A673 (cell line): ENCODE data around the gene LATS2. TPM values are rescaled to one million over a fixed set of nuclear protein-coding genes. Genes with fewer than 3 reads are reported as not detected.

Experiments used
- BruUV-seq: library from RNA; stranded (reverse); fragments of 400-500 nt; replicated peaks from 2 replicates; lab custom pipeline; 2021; lab: Mats Ljungman, UMichigan
- CTCF ChIA-PET: fragments of 300-600 bp; sonication (Branson Sonifier 250); formaldehyde crosslinking; loops from one replicate; lab custom pipeline; 2022; ENCODE audit warnings: antibody characterized with exemption; lab: Charles Lee
- POLR2A ChIA-PET: fragments of 300-600 bp; sonication (Branson Sonifier 250); formaldehyde crosslinking; loops from one replicate; lab custom pipeline; 2022; ENCODE audit warnings: antibody characterized with exemption; ENCODE audit not compliant: low non-redundant PET; lab: Charles Lee
- DNase-seq: peaks from one replicate; pipeline ENCODE4 v3.0.0-alpha.2; 2015; ENCODE audit warnings: low spot score
- H3K27ac ChIP-seq: fragments of 200-600 bp; sonication (generic); 2 replicates; pipeline ENCODE4 v1.5.1; 2016; ENCODE audit warnings: mixed run types, low read depth, mild to moderate bottlenecking, mixed read lengths, antibody characterized with exemption, low read length; ENCODE audit not compliant: poor library complexity, severe bottlenecking
- H3K27me3 ChIP-seq: fragments of 200-600 bp; sonication (generic); replicated peaks from 2 replicates; pipeline ENCODE4 v1.6.1; 2017; ENCODE audit warnings: mixed run types, low read depth, mild to moderate bottlenecking, mixed read lengths, antibody characterized with exemption, low read length; ENCODE audit not compliant: insufficient read depth, poor library complexity
- H3K36me3 ChIP-seq: fragments of 200-600 bp; sonication (generic); 2 replicates; pipeline ENCODE4 v1.6.1; 2016; ENCODE audit warnings: mixed run types, mild to moderate bottlenecking, mixed read lengths, antibody characterized with exemption, low read length; ENCODE audit not compliant: insufficient read depth, poor library complexity, severe bottlenecking
- H3K4me1 ChIP-seq: fragments of 200-600 bp; sonication (generic); 2 replicates; pipeline ENCODE4 v1.6.1; 2017; ENCODE audit warnings: mixed run types, mild to moderate bottlenecking, mixed read lengths, antibody characterized with exemption, low read length; ENCODE audit not compliant: insufficient read depth, poor library complexity, severe bottlenecking
- H3K4me3 ChIP-seq: fragments of 200-600 bp; sonication (generic); 2 replicates; pipeline ENCODE4 v1.5.1; 2016; ENCODE audit warnings: low read depth, mixed run types, mild to moderate bottlenecking, mixed read lengths, low read length; ENCODE audit not compliant: poor library complexity, severe bottlenecking
- H3K9me3 ChIP-seq: fragments of 200-600 bp; sonication (generic); 2 replicates; pipeline ENCODE4 v1.6.1; 2016; ENCODE audit warnings: mixed run types, low read depth, mild to moderate bottlenecking, mixed read lengths, antibody characterized with exemption, low read length; ENCODE audit not compliant: poor library complexity, severe bottlenecking
- CTCF ChIP-seq: fragments of 300-800, 200-600 bp; sonication (generic); conservative IDR thresholded peaks from 2 replicates; pipeline ENCODE4 v1.5.1; 2017; ENCODE audit warnings: low read depth, mild to moderate bottlenecking, antibody characterized with exemption, low read length, moderate library complexity, mixed read lengths
- EZH2 ChIP-seq: fragments of 200-600 bp; sonication (generic); IDR thresholded peaks from 2 replicates; pipeline ENCODE4 v1.6.1; 2017; ENCODE audit warnings: borderline replicate concordance, low read depth, mild to moderate bottlenecking, mixed read lengths, antibody characterized with exemption, low read length; ENCODE audit not compliant: poor library complexity, severe bottlenecking
- intact Hi-C: fragments of 100-400 bp; cut with micrococcal nuclease; formaldehyde crosslinking; loops from one replicate; pipeline ENCODE4 v1.10.0; 2022; ENCODE audit not compliant: unreplicated experiment
- total RNA-seq: library from RNA; stranded (reverse); gene quantifications from 2 replicates; pipeline ENCODE4 v1.2.3, GENCODE V29; 2021

Gene LATS2
- total RNA-seq, 1 experiment from 2014 or later: 13.1 TPM

- no peak overlapping the region for H3K4me3 ChIP-seq
- no peaks in the 10 kb centered on the region for H3K27me3 ChIP-seq
- intact Hi-C loops: loop anchor here (10.0 kb wide), 1 partner anchor 65 kb away; no protein-coding TSS in a partner anchor
- H3K36me3 ChIP-seq: no peaks in the 10 kb centered on the region
- POLR2A ChIA-PET: interaction anchor here (0.6 to 0.9 kb wide), 2 partner anchors 105 to 564 kb away, joined by 3 to 11 read pairs; no protein-coding TSS in a partner anchor
- H3K9me3 ChIP-seq: no peaks in the 10 kb centered on the region
- DNase-seq: peak; percentile 71
- H3K27ac ChIP-seq: peak overlapping the region; percentile 55
- no TSS peak for BruUV-seq
- CTCF ChIA-PET: interaction anchor here (0.6 kb wide), 1 partner anchor 13 kb away, joined by 4 read pairs; no protein-coding TSS in a partner anchor
- no peak for TF ChIP-seq CTCF
- no peak for TF ChIP-seq EZH2
- peaks cover 9% of the 10 kb centered on the region for H3K4me1 ChIP-seq
Measured at GRCh38 chr13:21069561-21070004, 8.2 kb upstream of the LATS2 start.

- DNase-seq: no peak
- CTCF ChIA-PET: no interaction called here
- H3K27me3 ChIP-seq: no peaks in the 10 kb centered on the region
- intact Hi-C loops: loop anchor here (10.0 kb wide), 1 partner anchor 67 kb away; no protein-coding TSS in a partner anchor
- H3K9me3 ChIP-seq: no peaks in the 10 kb centered on the region
- H3K27ac ChIP-seq: no peak overlapping the region
- peaks cover 9% of the 10 kb centered on the region for H3K4me1 ChIP-seq
- TF ChIP-seq CTCF (no peak), EZH2 (no peak)
- POLR2A ChIA-PET: no interaction called here
- H3K4me3 ChIP-seq: no peak overlapping the region
- no TSS peak for BruUV-seq
- no peaks in the 10 kb centered on the region for H3K36me3 ChIP-seq
Measured at GRCh38 chr13:21067848-21068247, 6.5 kb upstream of the LATS2 start.

DNA sequence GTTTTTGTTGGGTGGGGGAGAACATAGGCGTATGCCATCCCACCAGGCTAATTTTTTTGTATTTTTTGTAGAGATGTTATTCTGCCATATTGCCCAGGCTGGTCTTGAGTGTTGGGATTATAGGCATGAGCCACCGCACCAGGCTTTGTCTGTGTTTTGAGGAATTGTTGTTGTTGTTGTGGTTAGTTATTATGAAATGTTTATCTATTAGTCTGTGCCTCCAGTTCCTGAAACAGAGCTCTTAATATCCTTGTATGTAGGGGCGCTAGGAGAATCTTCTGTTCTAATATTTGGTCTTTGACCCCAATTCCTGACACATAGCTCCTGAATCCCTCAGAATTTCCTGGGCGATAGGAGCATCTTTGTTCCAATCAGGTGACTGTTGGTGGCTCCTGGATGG is 5.6 kb upstream of the LATS2 start:
- no peaks in the 10 kb centered on the region for H3K9me3 ChIP-seq
- no TSS peak for BruUV-seq
- H3K4me3 ChIP-seq: no peak overlapping the region
- POLR2A ChIA-PET: no interaction called here
- H3K4me1 ChIP-seq: peaks cover 9% of the 10 kb centered on the region
- CTCF ChIA-PET: no interaction called here
- no peaks in the 10 kb centered on the region for H3K27me3 ChIP-seq
- H3K27ac ChIP-seq: no peak overlapping the region
- H3K36me3 ChIP-seq: no peaks in the 10 kb centered on the region
- DNase-seq: no peak
- intact Hi-C loops: loop anchor here (10.0 kb wide), 1 partner anchor 68 kb away; no protein-coding TSS in a partner anchor
- TF ChIP-seq EZH2: no peak
- TF ChIP-seq CTCF: no peak
